Measurements from ENCODE around the gene PHF5A.

The PHF5A gene

GRCh38 chr22:41411021-41411851, 57.3 kb downstream of the PHF5A start:
- no peak for FAIRE-seq

- FAIRE-seq: no peak
These were observed 58.2 kb downstream of the PHF5A start for GRCh38 chr22:41410311-41410751.

Data from A204.1 (cell line).